HL-60 (cell line): ENCODE measurements around the gene UBE2E3.

Experiments used
- CTCF ChIP-seq: IDR thresholded peaks from one replicate; pipeline ENCODE4 v1.5.1; 2011; ENCODE audit warnings: low read length, control low read depth, inconsistent platforms; ENCODE audit not compliant: insufficient read depth
- GABPA ChIP-seq: IDR thresholded peaks from 2 replicates; pipeline ENCODE4 v1.6.1; 2012; ENCODE audit warnings: low read depth
- REST ChIP-seq: IDR thresholded peaks from 2 replicates; pipeline ENCODE4 v1.6.1; 2012; ENCODE audit warnings: low read depth; ENCODE audit not compliant: insufficient replicate concordance

GRCh38 chr2:180985771-180986395 lies 5.5 kb downstream of the UBE2E3 start:
- TF ChIP-seq CTCF (no peak), REST (no peak), GABPA (no peak)
